RPMI7951 (cell line): ENCODE measurements around the gene SLC22A23. TPM values are rescaled to one million over a fixed set of nuclear protein-coding genes. Genes with fewer than 3 reads are reported as not detected.
"Not testable (repeated sequence)": the region's sequence is repeated elsewhere in the genome, so short reads cannot be mapped to it uniquely, and the experiment has no call there.

ENCODE experiments used
- DNase-seq: peaks from one replicate; pipeline ENCODE4 v3.0.0-alpha.2; 2012; ENCODE audit warnings: low read depth
- total RNA-seq: library from RNA; depleted of rRNA; stranded (reverse); fragments of >200 nt; shearing (Covaris generic); gene quantifications from 2 replicates; pipeline ENCODE4 v1.2.3, GENCODE V29; 2014

The SLC22A23 gene
- total RNA-seq, 1 experiment from 2014 or later, result 0.72 TPM

DNA sequence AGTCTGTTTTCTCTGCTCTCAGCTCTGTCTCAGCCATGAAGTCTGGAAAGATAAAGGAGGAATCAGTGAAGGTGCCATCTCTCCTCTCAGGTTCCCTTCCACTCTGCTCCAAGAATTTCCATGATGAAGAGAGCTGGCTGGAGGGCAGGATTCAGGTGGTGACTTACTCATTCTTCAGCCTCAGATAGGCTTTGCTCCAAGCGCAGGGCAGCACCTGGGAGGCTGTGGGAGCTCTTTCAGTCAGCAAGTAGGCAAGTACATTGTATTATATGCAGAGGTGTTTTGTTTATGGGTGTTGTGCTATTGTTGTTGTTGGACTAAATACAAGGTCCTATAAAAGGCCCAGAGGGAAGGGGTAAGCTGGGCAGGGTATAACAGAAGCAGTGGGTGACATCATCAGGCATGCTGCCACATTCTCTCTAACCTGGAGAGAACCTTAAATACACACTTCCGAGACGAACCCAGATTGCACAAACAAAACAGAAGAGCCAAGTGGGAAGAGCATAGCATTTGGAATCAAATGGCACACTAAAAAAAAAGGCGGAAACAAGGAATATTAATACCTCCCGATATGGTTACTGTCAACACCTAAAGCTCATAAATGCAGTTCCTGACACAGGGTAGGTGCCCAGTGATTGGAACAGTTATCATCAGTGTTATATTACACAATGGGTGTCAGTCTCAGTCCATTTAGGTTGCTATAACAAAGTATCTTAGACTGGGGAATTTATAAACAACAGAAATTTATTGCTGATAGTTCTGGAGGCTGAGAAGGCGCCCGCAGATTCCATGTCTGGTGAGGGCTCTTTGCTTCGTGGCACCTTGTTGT, 212.6 kb downstream of the SLC22A23 start:
- no peak for DNase-seq

- no peak for DNase-seq
Observed at GRCh38 chr6:3242768-3243167, 214.1 kb downstream of the SLC22A23 start.

DNA sequence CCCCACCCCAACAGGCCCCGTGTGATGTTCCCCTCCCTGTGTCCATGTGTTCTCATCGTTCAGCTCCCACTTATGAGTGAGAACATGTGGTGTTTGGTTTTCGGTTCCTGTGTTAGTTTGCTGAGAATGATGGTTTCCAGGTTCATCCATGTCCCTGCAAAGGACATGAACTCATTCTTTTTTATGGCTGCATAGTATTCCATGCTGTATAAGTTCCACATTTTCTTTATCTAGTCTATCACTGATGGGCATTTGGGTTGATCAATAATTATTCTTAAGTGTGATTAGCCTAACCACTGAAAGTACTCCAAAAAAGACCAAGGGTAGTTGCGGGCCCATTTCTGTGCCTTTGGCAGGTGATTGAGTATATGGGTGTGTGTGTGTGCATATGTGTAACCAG, 215.1 kb downstream of the SLC22A23 start:
- DNase-seq, result not testable (repeated sequence)

DNA sequence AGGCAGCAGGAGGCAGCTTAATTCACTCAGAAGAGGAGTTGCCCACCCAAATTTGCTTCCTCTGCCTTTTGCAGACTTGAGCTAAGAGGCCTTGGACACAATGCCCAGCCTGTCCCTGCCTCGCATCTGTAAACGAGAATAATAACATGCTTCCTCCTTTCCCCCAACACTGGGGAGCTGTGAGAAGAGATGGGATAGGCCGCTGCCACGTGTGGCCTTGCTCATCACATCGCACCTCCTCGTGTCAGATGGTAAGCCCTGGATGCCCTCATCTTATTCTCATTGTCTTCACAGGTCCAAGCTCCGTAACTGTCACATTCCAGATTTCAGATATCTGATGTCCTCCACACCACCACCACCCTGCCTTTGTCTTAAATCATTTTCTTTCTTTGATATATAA, 216.3 kb downstream of the SLC22A23 start:
- no peak for DNase-seq

DNA sequence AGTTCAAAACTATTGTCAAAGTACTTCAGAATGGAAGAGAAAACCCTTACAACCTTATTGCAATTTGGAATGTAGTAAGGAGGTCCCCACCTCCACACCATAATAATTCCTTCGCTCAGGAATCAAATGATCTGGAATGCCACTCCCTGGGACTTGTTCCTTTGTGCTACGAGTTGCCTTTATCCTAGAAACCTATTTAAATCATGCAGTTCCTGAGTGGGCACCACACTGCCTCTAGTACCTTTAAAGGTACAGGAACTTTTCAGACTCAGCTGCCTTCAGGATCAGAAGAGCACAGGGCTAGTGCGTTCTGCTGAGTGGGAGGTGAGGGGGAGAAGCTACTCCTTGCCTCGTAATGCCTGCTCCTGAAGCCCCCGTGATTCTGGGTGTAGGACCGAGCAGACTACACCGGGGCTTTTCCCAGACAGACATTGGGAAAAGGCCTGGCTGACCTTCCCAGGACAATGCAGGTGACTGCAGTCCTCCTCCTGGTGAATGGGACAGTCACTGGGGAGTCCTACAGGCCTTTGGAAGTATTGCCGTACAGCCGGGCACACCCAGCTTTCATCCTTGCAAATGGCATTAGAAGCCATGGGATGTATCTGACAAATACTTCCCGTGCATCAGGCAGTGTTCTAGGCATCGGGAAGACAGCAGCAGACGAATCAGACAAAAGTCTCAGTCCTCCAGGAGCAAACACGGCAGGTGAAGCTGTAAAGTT, 217.6 kb downstream of the SLC22A23 start:
- DNase-seq, result no peak

DNA sequence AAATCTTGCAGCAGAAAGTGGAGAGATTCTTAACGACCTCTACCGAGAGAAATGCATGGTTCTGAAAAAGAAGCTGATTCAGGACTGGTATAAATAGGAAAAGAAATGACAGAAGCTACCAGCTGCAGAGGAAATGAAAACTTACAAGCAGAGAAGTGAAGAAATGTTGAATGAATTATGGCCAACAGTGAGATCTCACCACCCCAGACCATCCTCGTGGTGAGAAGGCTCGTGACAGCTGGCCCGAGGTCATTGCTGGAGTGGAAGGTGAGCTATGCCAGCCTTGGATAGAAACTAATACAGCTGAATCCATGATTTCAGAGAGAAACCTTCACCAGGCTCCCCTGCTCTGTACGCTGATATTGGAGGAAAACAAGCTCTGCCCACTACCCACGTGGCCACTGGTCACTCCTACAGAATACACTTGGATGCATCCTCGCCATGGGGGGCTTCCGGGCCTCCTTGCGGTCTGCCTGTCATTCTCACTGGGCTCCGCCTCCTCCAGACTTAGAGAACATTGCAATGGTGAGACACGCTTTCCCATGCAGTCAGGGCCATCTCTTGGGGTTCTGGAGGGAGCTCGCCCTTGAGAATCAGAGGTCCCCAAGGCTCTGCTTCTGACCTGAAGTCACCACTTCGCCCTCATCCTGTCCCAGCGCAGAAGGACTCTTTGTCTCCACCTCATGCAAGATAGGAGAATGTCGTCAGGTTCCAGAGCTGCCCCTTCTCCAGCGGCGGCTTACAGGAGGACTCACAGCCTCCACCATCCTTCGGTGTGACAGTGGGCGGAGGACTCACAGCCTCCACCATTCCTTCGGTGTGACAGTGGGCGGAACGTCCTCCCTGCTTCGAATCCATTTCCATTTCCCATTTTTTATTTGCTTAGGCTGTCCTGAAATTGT, 218.8 kb downstream of the SLC22A23 start:
- DNase-seq, result peak; percentile 64

DNA sequence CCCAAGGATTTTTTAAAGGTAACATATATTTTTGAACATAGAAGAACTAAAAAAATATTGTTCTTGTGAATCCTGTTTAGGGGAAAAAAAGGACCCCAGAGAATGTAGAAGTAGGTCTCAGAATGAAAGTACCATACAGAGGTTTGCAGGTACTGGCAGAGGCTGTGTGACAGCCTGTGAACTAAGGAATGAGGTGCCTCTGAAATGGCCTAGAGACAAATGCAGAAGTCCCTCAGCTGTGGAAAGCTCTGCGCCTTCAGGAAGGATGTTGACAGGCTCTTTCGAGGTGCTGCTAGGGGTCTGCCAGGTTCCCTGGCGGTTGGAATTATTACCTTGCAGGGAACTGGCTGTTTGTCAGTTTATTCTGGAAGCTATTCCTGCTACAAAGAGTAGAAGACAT, 220.8 kb downstream of the SLC22A23 start:
- DNase-seq, result no peak

DNA sequence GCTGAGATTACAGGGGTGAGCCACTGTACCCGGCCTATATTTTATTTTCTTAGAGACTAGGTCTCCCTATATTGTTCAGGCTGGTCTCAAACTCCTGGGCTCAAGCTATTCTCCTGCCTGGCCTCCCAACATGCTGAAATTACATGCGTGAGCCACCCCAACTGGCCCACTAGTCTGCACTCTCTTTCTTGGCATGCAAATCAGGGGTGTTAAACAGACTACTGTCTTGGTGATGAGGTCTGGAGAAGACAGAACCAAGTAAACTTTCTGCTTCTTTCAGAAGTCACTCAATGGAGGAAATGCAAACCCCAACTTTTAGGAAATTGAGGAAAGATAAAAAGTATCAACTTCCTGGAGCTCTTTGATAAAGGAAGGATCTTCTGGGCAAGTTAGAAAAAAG, 221.4 kb downstream of the SLC22A23 start:
- no peak for DNase-seq

DNA sequence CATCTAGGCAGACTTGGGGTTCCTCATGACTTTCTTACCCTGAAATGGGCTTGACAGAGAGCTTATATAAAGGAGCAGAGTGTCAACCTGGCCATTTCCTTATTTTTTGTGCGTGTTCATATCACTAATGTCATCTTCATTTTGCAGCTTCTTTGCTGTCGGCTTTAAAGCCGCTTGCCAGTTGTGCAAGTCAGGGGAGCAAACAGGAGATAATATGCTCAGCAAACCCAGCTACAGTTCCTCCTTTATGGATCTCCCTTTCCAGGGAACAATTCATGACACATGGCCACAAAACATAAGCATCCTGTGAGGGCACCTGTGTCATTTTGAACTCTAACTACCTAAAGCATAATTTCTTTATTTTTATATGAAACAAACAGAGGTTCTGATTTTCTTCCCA, 222.9 kb downstream of the SLC22A23 start:
- no peak for DNase-seq

GRCh38 chr6:3233321-3233720, 223.5 kb downstream of the SLC22A23 start:
- DNase-seq, result no peak

DNA sequence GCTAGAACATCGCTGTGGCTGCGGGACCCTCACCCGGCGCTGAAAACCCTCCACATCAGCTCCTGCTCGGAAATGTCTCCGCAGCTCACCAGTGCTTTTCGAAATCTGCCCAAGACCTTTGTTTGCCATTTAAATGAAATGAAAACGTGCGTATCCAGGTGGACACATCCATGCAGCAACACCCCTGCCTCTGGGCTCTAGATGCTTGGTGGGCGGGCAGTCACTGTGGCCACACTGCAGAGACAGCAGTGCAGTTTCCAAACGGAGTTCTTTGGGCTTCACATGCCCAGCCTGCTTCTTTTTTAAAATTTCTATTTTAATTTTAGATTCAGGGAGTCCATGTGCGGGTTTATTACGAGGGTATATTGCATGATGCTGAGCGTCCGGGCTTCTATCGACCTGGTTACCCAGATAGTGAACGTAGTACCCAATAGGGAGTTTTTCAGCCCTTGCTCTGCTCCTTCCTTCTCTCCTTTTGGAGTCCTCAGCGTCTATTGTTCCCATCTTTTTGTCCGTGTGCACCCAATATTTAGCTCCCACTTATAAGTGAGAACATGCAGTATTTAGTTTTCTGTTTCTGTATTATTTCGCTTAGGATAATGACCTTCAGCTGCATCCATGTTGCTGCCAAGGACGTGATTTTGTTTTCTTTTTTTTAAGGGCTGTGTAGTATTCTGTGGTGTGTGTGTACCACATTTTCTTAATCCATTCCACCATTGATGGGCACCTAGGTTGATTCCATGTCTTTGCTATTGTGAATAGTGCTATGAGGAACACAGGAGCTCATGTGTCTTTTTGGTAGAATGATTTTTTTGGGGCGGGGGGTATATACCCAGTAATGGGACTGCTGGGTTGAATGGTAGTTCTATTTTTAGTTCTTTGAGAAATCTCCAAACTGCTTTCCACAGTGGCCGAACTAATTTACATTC, 224.6 kb downstream of the SLC22A23 start:
- no peak for DNase-seq

DNA sequence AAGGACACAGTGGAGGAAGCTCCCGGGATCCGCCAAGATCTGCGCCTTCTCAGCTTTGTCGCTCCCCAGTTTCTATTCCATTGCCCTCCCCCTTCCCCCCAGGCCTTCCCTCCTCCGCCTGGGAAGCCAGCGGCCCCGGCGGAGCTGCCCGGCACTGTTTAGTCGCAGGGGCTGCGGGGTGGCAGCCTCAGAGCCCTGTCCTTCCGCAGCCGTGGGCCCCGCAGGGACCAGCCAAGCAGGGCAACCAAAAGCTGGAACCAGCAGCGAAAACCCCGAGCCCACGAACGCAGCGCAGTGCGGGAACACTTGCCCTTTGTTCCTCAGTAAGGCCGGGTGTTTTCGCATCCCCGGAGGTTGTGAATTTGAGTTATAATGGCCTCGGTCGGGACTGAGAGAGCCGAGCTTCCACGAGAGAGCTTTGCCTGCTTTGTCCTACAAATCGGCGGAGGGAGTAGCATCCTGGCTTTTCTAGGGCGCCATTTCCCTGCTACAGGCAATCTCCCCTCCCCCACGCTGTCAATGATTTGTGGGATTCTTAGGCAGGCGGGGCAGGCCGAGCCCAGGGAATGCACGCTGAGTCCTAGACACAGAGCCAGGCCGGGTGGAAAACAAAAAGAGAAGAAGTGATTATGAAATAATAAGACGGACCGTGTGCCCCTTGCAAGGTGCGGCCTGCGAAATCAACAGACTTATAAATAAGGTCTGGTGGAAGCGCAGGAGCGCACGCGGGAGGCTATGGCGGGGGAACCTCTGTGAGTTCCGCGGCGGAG, 225.4 kb downstream of the SLC22A23 start:
- DNase-seq, result peak; percentile 77

DNA sequence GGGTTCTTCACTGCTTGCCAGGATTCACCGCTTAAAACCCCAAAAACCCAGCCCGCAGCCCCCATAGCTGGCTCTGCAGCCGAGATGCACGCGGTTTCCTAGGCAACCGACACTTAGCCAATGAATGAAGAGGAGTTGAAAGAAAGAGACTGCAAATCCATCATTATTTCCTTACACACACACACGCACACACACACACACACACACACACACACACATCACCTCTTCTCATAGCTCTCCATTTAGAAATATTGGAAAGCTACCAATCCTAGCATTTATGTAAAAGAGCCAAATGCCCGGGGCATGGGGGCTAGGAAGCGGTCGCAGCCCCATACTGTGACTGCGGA, 226.0 kb downstream of the SLC22A23 start:
- peak; percentile 72 for DNase-seq

- DNase-seq, result no peak
Observed at GRCh38 chr6:3230256-3230882, 226.5 kb downstream of the SLC22A23 start.

- no peak for DNase-seq
Observed at GRCh38 chr6:3229566-3230178, 227.2 kb downstream of the SLC22A23 start.

DNA sequence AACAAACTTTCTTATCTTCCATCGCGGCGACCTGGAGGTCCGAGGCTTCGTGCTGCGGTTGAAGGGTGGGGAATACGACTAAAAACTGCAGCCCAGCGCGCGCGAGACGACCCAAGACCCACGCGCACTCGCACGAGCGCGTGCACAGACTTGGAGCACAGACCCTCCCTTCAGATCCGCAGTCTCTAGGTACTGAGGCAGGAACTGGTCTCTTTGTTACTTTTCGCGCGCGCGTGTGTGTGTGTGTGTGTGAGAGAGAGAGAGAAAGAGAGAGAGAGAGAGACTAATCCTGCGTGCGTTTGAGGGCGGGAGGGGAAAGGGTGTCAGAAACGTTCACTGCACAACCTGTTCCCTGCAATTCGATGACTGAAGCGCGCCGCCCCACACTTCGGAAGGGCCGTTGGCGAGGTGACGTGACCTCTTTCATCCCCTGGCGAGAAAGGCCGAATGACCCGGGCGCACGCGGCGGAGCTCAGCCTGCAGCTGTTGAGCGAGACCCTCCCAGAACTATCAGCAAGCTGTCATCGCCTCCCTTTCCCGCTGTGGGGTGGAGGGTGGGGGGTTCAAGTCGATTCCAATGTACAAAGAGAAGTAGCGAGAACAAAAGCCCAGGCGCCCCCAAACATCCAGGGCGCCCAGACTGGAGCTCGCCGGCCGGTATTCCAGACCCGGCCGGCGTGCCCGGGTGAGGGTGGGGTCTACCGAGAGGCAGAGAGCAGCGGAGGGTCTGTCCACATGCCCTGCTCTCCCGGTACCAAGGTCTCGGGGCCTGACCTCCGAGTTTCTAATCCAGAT, 227.9 kb downstream of the SLC22A23 start:
- DNase-seq, result no peak

- no peak for DNase-seq
Observed at GRCh38 chr6:3228046-3228671, 228.7 kb downstream of the SLC22A23 start.
